Measurements from ENCODE around the gene GOLPH3. TPM values are rescaled to one million over a fixed set of nuclear protein-coding genes. Genes with fewer than 3 reads are reported as not detected.
"Not testable (repeated sequence)": the region's sequence is repeated elsewhere in the genome, so short reads cannot be mapped to it uniquely, and the experiment has no call there.

GOLPH3 gene
- 70.4 and 74.6 TPM in 2 replicates for total RNA-seq (2014; rRNA removed; shearing (Covaris generic))

DNA sequence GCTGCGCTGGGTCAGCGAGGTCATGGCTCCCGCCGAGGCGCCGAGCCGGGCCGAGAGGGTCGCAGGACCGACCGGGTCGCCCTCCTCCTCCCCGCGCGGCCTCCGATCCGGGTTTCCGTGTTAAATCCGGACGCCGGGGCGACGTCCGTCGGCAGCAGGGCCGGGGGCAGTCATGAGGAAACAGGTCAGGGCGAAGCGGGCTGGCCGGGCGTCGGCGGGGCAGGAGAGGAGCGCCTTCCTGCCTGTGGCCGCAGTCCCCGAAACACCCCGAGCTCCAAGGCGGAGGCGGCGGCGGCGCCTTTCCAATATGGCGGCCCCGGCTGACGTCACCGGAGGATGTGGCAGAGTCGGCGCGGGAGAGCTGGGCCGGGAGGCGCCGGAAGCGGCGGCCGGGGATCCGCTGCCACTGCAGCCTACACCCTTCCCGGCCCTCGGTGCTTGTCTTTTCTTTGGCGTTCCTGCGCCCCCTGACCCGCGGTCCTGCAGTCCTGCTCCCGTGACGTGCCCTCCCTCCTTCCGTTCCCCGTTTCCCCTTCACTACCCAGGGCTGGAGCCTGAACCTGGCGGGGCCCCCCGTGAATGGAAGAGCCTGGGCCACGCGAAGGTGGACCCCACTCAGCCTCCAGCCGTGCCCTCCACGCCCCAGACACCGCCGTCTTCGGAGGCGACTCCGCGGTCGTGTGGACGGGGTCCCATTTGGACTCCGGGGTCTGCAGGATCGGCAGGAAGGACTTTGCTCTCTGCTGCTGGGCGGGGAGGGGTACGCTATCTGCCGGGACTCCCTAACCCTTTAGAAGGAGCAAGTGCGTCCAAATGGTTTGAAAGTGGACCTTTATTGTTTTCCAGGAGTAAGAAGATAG lies at the start of gene GOLPH3:
Gene GOLPH3 (minus strand): TSS at position 309 of the 860 bp plus-strand sequence. CDS start 285 bp downstream, at position 24.
- Histone ChIP-seq H3K4me1 (no peaks in the 10 kb centered on the region; the same call in 1 of the 2 replicates), H3K9me3 (replicated peaks) (no peaks in the 10 kb centered on the region), H3K36me3 (peaks cover 23% of the 10 kb centered on the region), H3K27me3 (no peaks in the 10 kb centered on the region), H3K4me3 (peak within 1 kb of the TSS; percentile 97), H3K27ac (peak within 1 kb of the TSS; percentile 93)
- peak; percentile 93 to 94 for DNase-seq

DNA sequence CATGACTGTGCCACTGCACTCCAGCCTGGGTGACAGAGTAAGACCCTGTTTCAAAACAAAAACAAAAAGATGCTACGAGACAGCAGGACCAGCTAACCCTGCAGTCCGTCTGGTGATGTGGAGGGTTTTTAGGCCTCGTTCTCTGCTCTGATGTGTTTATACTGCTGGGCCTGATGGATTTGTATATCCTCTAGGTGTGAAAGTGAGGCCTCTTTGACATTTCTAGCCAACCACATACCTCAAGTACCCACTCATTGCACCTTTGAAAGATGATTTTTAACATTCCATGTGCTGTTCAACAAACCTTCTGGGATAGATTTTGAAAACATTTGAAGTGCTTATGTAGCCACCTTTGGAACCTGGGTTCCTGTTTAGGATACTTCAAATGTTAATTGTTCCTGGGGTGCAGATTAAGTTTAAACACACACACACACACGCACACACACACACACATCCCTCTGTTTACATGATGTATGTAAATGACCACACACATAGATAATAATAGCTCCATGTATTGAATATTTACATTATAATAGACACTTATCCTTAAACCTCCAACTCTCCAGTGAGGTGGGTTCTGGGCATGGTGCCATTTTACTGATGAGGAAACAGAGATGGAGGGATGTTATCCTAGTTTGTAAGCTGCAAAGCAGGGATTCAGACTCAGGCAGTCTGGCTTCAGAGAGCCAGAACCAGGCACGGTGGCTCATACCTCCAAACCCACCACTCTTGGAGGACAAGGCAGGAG lies 48.8 kb upstream of the GOLPH3 start:
- Histone ChIP-seq H3K4me1 (no peaks in the 10 kb centered on the region; the same call in 1 of the 2 replicates), H3K27ac (no peak overlapping the region)

DNA sequence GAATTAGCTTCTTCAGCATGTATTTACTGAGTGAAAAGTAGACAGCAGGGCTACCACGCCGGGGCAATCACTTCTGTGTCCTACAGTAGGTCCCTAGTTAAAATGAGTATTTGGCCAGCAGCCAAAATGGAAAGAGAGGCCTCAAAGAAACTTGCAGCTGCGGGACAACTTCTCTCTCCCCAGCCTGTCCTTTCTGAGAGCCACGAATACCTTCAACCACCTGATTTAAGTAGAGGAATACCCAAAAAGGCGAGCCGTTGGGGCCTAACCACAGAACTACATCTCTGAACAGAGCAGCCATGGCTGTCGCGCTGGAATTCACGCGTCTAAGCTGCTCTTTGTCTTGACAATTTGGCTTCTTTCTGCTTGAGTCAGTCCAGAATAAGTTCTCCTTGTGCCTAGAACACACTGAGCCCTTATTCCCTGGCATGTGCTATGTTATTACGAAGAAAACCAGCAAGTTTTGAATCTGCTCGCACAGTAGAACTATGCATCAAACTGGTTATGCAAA lies 43.8 kb upstream of the GOLPH3 start:
- no peaks in the 10 kb centered on the region for H3K9me3 ChIP-seq (replicated peaks)
- H3K27me3 ChIP-seq = no peaks in the 10 kb centered on the region
- no peak overlapping the region for H3K27ac ChIP-seq
- peak; percentile 65 to 86 for DNase-seq
- no peaks in the 10 kb centered on the region for H3K36me3 ChIP-seq
- no peaks in the 10 kb centered on the region for H3K4me1 ChIP-seq
- H3K4me3 ChIP-seq = peak overlapping the region; percentile 39

More for the DNA sequence above, 48.8 kb upstream of the GOLPH3 start:
- H3K36me3 ChIP-seq = no peaks in the 10 kb centered on the region
- no peak for DNase-seq
- no peaks in the 10 kb centered on the region for H3K9me3 ChIP-seq (replicated peaks)
- no peaks in the 10 kb centered on the region for H3K27me3 ChIP-seq
- H3K4me3 ChIP-seq = no peak overlapping the region

DNA sequence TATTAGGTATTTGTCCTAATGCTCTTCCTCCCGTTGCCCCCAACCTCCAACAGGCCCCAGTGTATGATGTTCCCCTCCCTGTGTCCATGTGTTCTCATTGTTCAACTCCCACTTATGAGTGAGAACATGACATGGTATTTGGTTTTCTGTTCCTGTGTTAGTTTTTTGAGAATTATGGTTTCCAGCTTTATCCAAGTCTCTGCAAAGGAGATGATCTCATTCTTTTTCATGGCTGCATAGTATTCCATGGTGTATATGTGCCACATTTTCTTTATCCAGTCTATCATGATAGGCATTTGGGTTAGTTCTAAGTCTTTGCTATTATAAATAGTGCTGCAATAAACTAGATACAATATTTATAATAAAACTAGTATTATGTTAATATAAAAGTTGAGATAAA lies 40.2 kb upstream of the GOLPH3 start:
- H3K27me3 ChIP-seq; H3K4me3 ChIP-seq; H3K27ac ChIP-seq; DNase-seq; H3K4me1 ChIP-seq; H3K9me3 ChIP-seq (replicated peaks); H3K36me3 ChIP-seq: not testable (repeated sequence)

DNA sequence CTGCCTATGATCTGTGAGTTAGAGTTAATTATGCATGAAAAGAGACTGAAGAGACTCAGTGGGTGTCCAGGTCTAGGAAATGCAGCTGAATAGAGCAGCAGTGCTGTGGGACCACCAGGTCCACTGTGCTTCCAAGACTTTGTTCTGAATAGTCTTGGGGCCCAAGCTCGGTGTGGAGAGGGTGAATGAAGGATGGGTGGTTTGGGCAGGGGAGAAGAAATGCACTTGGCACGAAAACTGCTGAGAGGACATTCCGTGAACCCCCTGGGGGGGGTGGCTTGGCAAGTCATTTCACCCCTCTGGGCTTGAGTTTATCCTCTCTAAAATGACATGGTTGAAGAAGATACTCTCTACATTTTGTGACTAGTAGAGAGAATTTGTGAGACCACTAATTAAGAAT lies 36.0 kb upstream of the GOLPH3 start:
- Histone ChIP-seq H3K27me3 (no peaks in the 10 kb centered on the region), H3K4me1 (no peaks in the 10 kb centered on the region), H3K4me3 (no peak overlapping the region), H3K36me3 (no peaks in the 10 kb centered on the region), H3K27ac (no peak overlapping the region), H3K9me3 (replicated peaks) (no peaks in the 10 kb centered on the region)
- no peak for DNase-seq

DNA sequence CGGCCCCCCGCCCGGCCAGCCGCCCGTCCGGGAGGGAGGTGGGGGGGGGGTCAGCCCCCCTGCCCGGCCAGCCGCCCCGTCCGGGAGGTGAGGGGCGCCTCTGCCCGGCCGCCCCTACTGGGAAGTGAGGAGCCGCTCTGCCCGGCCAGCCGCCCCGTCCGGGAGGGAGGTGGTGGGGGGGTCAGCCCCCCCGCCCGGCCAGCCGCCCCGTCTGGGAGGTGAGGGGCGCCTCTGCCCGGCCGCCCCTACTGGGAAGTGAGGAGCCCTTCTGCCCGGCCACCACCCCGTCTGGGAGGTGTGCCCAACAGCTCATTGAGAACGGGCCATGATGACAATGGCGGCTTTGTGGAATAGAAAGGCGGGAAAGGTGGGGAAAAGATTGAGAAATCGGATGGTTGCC lies 34.7 kb upstream of the GOLPH3 start:
- H3K36me3 ChIP-seq, H3K27ac ChIP-seq: not testable (repeated sequence)

DNA sequence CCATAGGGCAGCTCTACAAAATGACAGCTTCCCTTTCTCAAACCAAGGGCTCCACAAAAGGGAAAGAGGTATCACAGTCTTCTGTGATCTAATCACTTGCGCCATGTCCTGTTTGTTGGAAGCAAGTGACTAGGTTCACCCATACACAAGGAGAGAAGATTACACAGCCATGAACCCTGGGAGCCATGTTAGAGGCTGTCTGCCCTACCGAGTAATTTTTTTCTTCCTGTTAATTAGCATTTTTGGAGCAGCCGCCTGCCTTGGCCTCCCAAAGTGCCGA lies 33.2 kb upstream of the GOLPH3 start:
- Histone ChIP-seq H3K27ac (no peak overlapping the region), H3K36me3 (no peaks in the 10 kb centered on the region), H3K4me3 (no peak overlapping the region), H3K9me3 (replicated peaks) (no peaks in the 10 kb centered on the region), H3K4me1 (no peaks in the 10 kb centered on the region), H3K27me3 (no peaks in the 10 kb centered on the region)
- no peak for DNase-seq

More for the DNA sequence above, 34.7 kb upstream of the GOLPH3 start:
- H3K4me3 ChIP-seq; H3K4me1 ChIP-seq; DNase-seq; H3K27me3 ChIP-seq; H3K9me3 ChIP-seq (replicated peaks): not testable (repeated sequence)

DNA sequence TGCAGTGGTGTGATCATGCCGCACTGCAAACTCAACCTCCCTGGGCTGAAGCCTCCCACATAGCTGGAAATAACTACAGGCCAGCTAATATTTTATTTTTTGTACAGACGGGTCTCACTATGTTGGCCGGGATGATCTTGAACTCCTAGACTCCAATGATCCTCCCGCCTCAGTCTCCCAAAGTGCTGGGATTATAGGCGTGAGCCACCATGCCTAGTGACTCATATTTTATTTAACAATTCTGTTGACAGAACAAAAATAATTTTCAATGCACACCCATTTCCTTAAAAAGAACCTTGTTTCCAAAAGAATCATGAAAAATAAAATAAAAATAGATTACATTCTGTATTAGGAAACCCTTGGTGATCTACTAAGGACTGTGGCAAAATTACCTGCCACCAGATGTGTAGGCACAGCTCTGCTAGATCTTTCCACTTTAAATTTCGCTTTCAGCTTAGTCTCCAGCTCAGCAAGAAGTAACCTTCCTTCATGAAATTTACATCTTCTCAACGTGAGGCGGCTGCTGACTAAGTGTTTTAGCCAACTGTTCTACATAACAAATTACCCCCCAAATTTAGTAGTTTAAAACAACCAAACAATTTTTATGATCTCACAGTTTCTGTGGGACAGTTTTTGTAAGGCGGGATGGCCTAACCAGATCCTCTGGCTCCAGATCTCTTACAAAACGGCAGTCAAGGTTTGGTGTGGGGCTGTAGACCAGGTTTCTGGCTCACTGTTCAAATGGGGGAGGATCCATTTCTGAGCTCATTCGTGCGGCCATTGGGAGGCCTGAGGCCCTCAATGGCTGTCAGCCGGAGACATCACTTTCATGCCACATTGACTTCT lies 32.6 kb upstream of the GOLPH3 start:
- DNase-seq = no peak
- Histone ChIP-seq H3K4me1 (no peaks in the 10 kb centered on the region), H3K27me3 (no peaks in the 10 kb centered on the region), H3K27ac (no peak overlapping the region), H3K36me3 (no peaks in the 10 kb centered on the region), H3K9me3 (replicated peaks) (no peaks in the 10 kb centered on the region), H3K4me3 (no peak overlapping the region)

DNA sequence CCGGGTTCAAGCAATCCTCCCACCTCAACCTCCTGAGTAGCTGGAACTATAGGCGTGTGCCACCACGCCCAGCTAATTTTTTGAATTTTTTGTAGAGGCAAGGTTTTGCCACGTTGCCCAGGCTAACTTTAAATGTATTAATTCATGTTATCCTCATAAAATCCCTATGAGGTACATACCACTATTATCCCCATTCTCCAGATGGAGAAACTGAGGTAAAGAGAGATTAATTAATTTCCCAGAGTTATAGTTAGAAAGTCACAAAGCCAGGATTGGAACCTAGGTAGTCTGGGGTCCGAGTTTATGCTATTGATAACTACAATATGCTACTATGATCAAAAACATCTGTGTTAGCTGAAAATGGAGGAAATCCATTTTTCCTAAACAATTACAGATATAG lies 31.9 kb upstream of the GOLPH3 start:
- Histone ChIP-seq H3K27me3 (no peaks in the 10 kb centered on the region), H3K4me1 (peaks cover 1% of the 10 kb centered on the region; the same call in 1 of the 2 replicates), H3K36me3 (no peaks in the 10 kb centered on the region), H3K9me3 (replicated peaks) (no peaks in the 10 kb centered on the region), H3K4me3 (no peak overlapping the region), H3K27ac (no peak overlapping the region)
- no peak for DNase-seq

DNA sequence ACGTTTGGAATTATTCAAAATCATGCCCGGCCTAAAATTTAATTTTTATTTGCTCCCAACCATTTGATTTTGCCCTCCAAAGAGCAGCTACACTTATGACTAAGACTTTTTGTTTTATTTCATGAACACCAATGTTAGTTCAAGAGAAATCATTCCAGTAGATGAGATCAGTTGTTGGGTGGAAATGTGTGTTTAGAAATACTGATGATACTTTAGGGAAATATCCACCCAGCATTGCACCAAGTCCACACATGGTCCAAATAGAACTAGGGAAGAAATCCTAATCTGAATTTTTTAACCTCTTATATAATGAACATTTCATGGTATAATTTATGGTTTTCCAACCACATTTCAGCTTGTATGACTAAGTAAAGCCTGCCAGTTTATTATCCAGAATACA lies 28.3 kb upstream of the GOLPH3 start:
- H3K9me3 ChIP-seq (replicated peaks) = no peaks in the 10 kb centered on the region
- H3K4me3 ChIP-seq = no peak overlapping the region
- peaks cover 6% of the 10 kb centered on the region; the same call in 1 of the 2 replicates for H3K4me1 ChIP-seq
- no peaks in the 10 kb centered on the region for H3K27me3 ChIP-seq
- no peaks in the 10 kb centered on the region for H3K36me3 ChIP-seq
- no peak overlapping the region for H3K27ac ChIP-seq
- DNase-seq = no peak

DNA sequence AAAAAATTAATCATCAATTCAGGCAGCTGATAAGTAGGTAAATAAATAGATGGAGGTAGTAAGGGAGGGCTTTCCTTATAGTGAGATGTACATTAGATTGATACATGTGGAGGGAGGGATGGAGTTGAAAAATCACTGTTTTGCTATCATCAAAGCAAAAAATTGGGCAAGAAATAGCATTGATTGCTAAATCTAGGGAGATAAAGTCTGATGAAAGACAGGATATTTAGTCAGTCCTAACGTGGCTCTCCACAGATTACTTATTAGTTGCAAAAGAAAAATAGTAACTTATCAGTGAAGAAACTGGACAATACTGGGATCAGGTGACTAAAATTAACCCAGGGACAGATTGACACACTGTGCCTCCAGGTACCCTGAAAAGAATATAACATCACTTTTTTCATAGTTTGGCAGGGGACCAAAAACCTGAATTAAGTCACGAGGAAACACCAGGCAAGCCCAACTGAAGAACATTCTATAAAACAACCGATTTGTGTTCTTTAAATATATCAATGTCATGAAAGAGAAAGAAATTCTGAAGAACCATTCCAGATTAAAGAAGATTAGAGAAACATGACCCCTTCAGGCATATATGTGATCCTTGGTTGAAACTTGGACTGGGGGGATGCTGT lies 27.1 kb upstream of the GOLPH3 start:
- DNase-seq = no peak
- Histone ChIP-seq H3K36me3 (no peaks in the 10 kb centered on the region), H3K4me3 (no peak overlapping the region), H3K27me3 (no peaks in the 10 kb centered on the region), H3K27ac (no peak overlapping the region), H3K4me1 (peaks cover 6% of the 10 kb centered on the region; the same call in 1 of the 2 replicates), H3K9me3 (replicated peaks) (no peaks in the 10 kb centered on the region)

DNA sequence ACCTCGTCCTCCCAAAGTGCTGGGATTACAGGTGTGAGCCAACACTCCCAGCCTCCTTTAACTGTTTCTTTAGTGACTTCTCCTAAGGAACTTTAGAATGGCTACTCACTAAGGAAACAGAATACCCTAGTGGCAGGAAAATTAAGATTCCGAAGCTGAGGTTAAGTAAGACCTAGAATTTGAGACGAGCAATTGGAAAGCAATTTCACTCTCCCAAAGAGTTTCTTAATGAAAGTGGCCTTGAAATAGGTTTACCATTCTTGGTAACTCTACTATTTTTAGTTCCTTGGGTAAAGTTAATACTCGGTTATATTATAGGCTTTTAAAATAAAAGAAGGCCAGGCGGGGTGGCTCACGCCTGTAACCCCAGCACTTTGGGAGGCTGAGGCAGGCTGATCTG lies 22.9 kb upstream of the GOLPH3 start:
- Histone ChIP-seq H3K4me3 (no peak overlapping the region), H3K36me3 (no peaks in the 10 kb centered on the region), H3K27ac (no peak overlapping the region), H3K4me1 (peaks cover 19% of the 10 kb centered on the region), H3K9me3 (replicated peaks) (no peaks in the 10 kb centered on the region), H3K27me3 (no peaks in the 10 kb centered on the region)
- DNase-seq = no peak

DNA sequence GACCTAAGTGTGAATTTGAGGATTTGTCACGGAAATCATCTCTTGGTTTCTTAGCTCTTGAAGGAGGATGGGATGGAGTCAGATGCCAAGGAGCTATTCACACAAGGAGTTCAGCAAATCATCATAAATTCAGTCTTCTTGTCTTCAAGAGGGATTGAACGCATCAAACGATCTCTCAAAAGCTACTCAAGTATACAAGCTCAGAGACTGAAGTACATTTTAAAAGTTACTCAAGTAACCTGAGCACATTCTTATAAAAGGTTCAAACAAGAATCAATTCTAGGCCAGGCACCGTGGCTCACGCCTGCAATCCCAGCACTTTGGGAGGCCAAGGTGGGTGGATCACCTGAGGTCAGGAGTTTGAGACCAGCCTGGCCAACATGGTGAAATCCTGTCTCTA lies 21.1 kb upstream of the GOLPH3 start:
- Histone ChIP-seq H3K27ac (no peak overlapping the region), H3K4me1 (peaks cover 14% of the 10 kb centered on the region), H3K36me3 (no peaks in the 10 kb centered on the region), H3K4me3 (no peak overlapping the region), H3K27me3 (no peaks in the 10 kb centered on the region), H3K9me3 (replicated peaks) (no peaks in the 10 kb centered on the region)
- no peak for DNase-seq

DNA sequence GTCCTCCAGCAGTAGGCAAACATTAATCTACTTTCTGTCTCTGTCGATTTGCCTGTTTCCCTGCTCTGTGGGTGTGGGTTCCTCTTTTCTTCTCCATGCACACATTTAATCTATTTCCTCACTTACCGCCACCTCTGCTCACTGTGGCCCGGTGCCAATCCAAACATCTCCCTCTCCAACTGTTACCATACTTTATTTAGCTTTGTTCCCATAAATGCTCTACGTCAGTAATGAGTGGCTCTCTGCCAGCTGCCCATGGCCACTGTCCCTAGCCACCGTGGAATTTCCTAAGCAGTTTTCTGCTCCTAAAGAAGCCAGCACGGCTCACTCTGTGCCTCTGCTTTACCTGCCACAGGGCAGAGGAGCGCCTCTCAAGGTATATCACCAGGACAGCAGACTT lies 19.5 kb upstream of the GOLPH3 start:
- H3K4me1 ChIP-seq = peaks cover 14% of the 10 kb centered on the region
- H3K4me3 ChIP-seq = peak overlapping the region; percentile 19
- H3K27me3 ChIP-seq = no peaks in the 10 kb centered on the region
- H3K27ac ChIP-seq = 0 out of 2 replicates have a peak overlapping the region, but pooled peaks have one; percentile 0
- peak; percentile 93 to 97 for DNase-seq
- H3K36me3 ChIP-seq = no peaks in the 10 kb centered on the region
- H3K9me3 ChIP-seq (replicated peaks) = no peaks in the 10 kb centered on the region
